ENCODE measurements around the gene CASQ1. TPM values are rescaled to one million over a fixed set of nuclear protein-coding genes. Genes with fewer than 3 reads are reported as not detected.

CASQ1 gene
- 0.37 TPM for total RNA-seq

- no peak for DNase-seq (ENCODE audit: low spot score)
Measured at GRCh38 chr1:160189649-160190625, at the start of gene CASQ1. Gene CASQ1 (plus strand): TSS chr1:160190575. CDS start chr1:160190752, 177 bp downstream.

GRCh38 chr1:160143695-160144094 is 46.7 kb upstream of the CASQ1 start:
- no peak for DNase-seq (ENCODE audit: low spot score)

GRCh38 chr1:160144921-160145320 is 45.5 kb upstream of the CASQ1 start:
- DNase-seq (ENCODE audit: low spot score): no peak

GRCh38 chr1:160146107-160146506 is 44.3 kb upstream of the CASQ1 start:
- DNase-seq (ENCODE audit: low spot score): no peak

GRCh38 chr1:160148121-160148520 is 42.3 kb upstream of the CASQ1 start:
- no peak for DNase-seq (ENCODE audit: low spot score)

- DNase-seq (ENCODE audit: low spot score): no peak
Measured at GRCh38 chr1:160149233-160149632, 41.1 kb upstream of the CASQ1 start.

- no peak for DNase-seq (ENCODE audit: low spot score)
Measured at GRCh38 chr1:160149716-160150115, 40.7 kb upstream of the CASQ1 start.

- no peak for DNase-seq (ENCODE audit: low spot score)
Measured at GRCh38 chr1:160151303-160151702, 39.1 kb upstream of the CASQ1 start, which contains the start of gene ATP1A4. Gene ATP1A4 (plus strand): TSS chr1:160151603. CDS start chr1:160152041, 438 bp downstream.

GRCh38 chr1:160154790-160155189 is 35.6 kb upstream of the CASQ1 start:
- no peak for DNase-seq (ENCODE audit: low spot score)

GRCh38 chr1:160156361-160156760 is 34.0 kb upstream of the CASQ1 start:
- DNase-seq (ENCODE audit: low spot score): no peak

- no peak for DNase-seq (ENCODE audit: low spot score)
Measured at GRCh38 chr1:160157174-160157573, 33.2 kb upstream of the CASQ1 start.

- no peak for DNase-seq (ENCODE audit: low spot score)
Measured at GRCh38 chr1:160158031-160158430, 32.3 kb upstream of the CASQ1 start.

GRCh38 chr1:160158534-160158933 is 31.8 kb upstream of the CASQ1 start:
- no peak for DNase-seq (ENCODE audit: low spot score)

- no peak for DNase-seq (ENCODE audit: low spot score)
Measured at GRCh38 chr1:160159846-160160245, 30.5 kb upstream of the CASQ1 start.

GRCh38 chr1:160161965-160162705 is 28.2 kb upstream of the CASQ1 start:
- no peak for DNase-seq (ENCODE audit: low spot score)

- DNase-seq (ENCODE audit: low spot score): no peak
Measured at GRCh38 chr1:160162931-160163330, 27.4 kb upstream of the CASQ1 start.

- no peak for DNase-seq (ENCODE audit: low spot score)
Measured at GRCh38 chr1:160163615-160164014, 26.8 kb upstream of the CASQ1 start.

GRCh38 chr1:160164121-160164520 is 26.3 kb upstream of the CASQ1 start:
- DNase-seq (ENCODE audit: low spot score): no peak

GRCh38 chr1:160166166-160166868 is 24.1 kb upstream of the CASQ1 start:
- DNase-seq (ENCODE audit: low spot score): no peak

GRCh38 chr1:160167056-160167455 is 23.3 kb upstream of the CASQ1 start:
- no peak for DNase-seq (ENCODE audit: low spot score)

GRCh38 chr1:160167580-160167979 is 22.8 kb upstream of the CASQ1 start:
- DNase-seq (ENCODE audit: low spot score): no peak

- DNase-seq (ENCODE audit: low spot score): no peak
Measured at GRCh38 chr1:160168016-160168415, 22.4 kb upstream of the CASQ1 start.

All from mucosa of gallbladder (tissue), 1 donor.